ENCODE data around the gene CREG1. TPM values are rescaled to one million over a fixed set of nuclear protein-coding genes. Genes with fewer than 3 reads are reported as not detected.

CREG1 gene
- polyA plus RNA-seq, 1 donor from 2014 or later, result 62.9 TPM

GRCh38 chr1:167582064-167582463 is 28.5 kb upstream of the CREG1 start:
- Histone ChIP-seq H3K9ac (ENCODE audit: low read length) (no peak overlapping the region), H3K27me3 (ENCODE audit: insufficient read depth, low read depth, low read length) (no peaks in the 10 kb centered on the region), H3K4me2 (ENCODE audit: low read length) (no peak overlapping the region), H2AFZ (ENCODE audit: low read depth, low read length) (no peak overlapping the region), H3K36me3 (ENCODE audit: insufficient read depth, low read length) (no peaks in the 10 kb centered on the region), H3K9me3 (ENCODE audit: low read length) (no peaks in the 10 kb centered on the region), H3K79me2 (replicated peaks; ENCODE audit: insufficient read depth, low read length) (no peaks in the 10 kb centered on the region), H3F3A (ENCODE audit: insufficient read depth, low read length, poor library complexity, severe bottlenecking) (no peaks in the 10 kb centered on the region), H4K20me1 (ENCODE audit: insufficient read depth) (no peaks in the 10 kb centered on the region), H3K27ac (ENCODE audit: low read length) (no peak overlapping the region), H3K9me2 (ENCODE audit: insufficient read depth, low read length) (no peaks in the 10 kb centered on the region), H3K4me3 (ENCODE audit: low read length) (no peak overlapping the region)
- TF ChIP-seq POLR2AphosphoS5 (IDR thresholded peaks at IDR 0.05), result no peak

GRCh38 chr1:167579986-167580385 is 26.4 kb upstream of the CREG1 start:
- H3K79me2 ChIP-seq (replicated peaks; ENCODE audit: insufficient read depth, low read length), result no peaks in the 10 kb centered on the region
- TF ChIP-seq SMC3 (conservative IDR thresholded peaks at IDR 0.05; ENCODE audit: poor library complexity) (no peak), EZH2 (IDR thresholded peaks at IDR 0.05; ENCODE audit: borderline replicate concordance, insufficient read depth, low read length, poor library complexity, severe bottlenecking) (no peak), MXI1 (conservative IDR thresholded peaks at IDR 0.05; ENCODE audit: poor library complexity, severe bottlenecking) (no peak), RAD21 (conservative IDR thresholded peaks at IDR 0.05) (no peak), REST (IDR thresholded peaks at IDR 0.05; ENCODE audit: borderline replicate concordance) (no peak)
- no peak overlapping the region for H3K9ac ChIP-seq (ENCODE audit: low read length)
- H3K9me3 ChIP-seq (ENCODE audit: low read length), result no peaks in the 10 kb centered on the region
- H3K4me2 ChIP-seq (ENCODE audit: low read length), result no peak overlapping the region
- no peaks in the 10 kb centered on the region for H3K9me2 ChIP-seq (ENCODE audit: insufficient read depth, low read length)
- H3K27me3 ChIP-seq (ENCODE audit: insufficient read depth, low read depth, low read length), result no peaks in the 10 kb centered on the region
- H3K4me3 ChIP-seq (ENCODE audit: low read length), result no peak overlapping the region
- H3F3A ChIP-seq (ENCODE audit: insufficient read depth, low read length, poor library complexity, severe bottlenecking), result no peaks in the 10 kb centered on the region
- H3K36me3 ChIP-seq (ENCODE audit: insufficient read depth, low read length), result no peaks in the 10 kb centered on the region
- no peak overlapping the region for H2AFZ ChIP-seq (ENCODE audit: low read depth, low read length)
- H4K20me1 ChIP-seq (ENCODE audit: insufficient read depth), result no peaks in the 10 kb centered on the region
- H3K27ac ChIP-seq (ENCODE audit: low read length), result no peak overlapping the region

GRCh38 chr1:167578939-167579521 is 25.5 kb upstream of the CREG1 start:
- Histone ChIP-seq H3K36me3 (ENCODE audit: insufficient read depth, low read length) (no peaks in the 10 kb centered on the region), H3K9me3 (ENCODE audit: low read length) (no peaks in the 10 kb centered on the region), H3F3A (ENCODE audit: insufficient read depth, low read length, poor library complexity, severe bottlenecking) (no peaks in the 10 kb centered on the region), H4K20me1 (ENCODE audit: insufficient read depth) (no peaks in the 10 kb centered on the region), H3K9me2 (ENCODE audit: insufficient read depth, low read length) (no peaks in the 10 kb centered on the region), H3K27me3 (ENCODE audit: insufficient read depth, low read depth, low read length) (no peaks in the 10 kb centered on the region), H3K4me3 (ENCODE audit: low read length) (no peak overlapping the region), H3K4me2 (ENCODE audit: low read length) (no peak overlapping the region), H3K79me2 (replicated peaks; ENCODE audit: insufficient read depth, low read length) (no peaks in the 10 kb centered on the region), H3K9ac (ENCODE audit: low read length) (no peak overlapping the region), H3K27ac (ENCODE audit: low read length) (no peak overlapping the region), H2AFZ (ENCODE audit: low read depth, low read length) (no peak overlapping the region)
- TF ChIP-seq REST (IDR thresholded peaks at IDR 0.05; ENCODE audit: borderline replicate concordance), result no peak
- no peak for TF ChIP-seq EZH2 (IDR thresholded peaks at IDR 0.05; ENCODE audit: borderline replicate concordance, insufficient read depth, low read length, poor library complexity, severe bottlenecking)
- no peak for TF ChIP-seq RAD21 (conservative IDR thresholded peaks at IDR 0.05)
- TF ChIP-seq, protein P1, sequence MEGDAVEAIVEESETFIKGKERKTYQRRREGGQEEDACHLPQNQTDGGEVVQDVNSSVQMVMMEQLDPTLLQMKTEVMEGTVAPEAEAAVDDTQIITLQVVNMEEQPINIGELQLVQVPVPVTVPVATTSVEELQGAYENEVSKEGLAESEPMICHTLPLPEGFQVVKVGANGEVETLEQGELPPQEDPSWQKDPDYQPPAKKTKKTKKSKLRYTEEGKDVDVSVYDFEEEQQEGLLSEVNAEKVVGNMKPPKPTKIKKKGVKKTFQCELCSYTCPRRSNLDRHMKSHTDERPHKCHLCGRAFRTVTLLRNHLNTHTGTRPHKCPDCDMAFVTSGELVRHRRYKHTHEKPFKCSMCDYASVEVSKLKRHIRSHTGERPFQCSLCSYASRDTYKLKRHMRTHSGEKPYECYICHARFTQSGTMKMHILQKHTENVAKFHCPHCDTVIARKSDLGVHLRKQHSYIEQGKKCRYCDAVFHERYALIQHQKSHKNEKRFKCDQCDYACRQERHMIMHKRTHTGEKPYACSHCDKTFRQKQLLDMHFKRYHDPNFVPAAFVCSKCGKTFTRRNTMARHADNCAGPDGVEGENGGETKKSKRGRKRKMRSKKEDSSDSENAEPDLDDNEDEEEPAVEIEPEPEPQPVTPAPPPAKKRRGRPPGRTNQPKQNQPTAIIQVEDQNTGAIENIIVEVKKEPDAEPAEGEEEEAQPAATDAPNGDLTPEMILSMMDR (IDR thresholded peaks at IDR 0.05; ENCODE audit: poor library complexity, severe bottlenecking), result no peak
- TF ChIP-seq SMC3 (conservative IDR thresholded peaks at IDR 0.05; ENCODE audit: poor library complexity), result no peak
- TF ChIP-seq TAF1 (IDR thresholded peaks at IDR 0.05; ENCODE audit: low read depth), result no peak
- no peak for TF ChIP-seq MXI1 (conservative IDR thresholded peaks at IDR 0.05; ENCODE audit: poor library complexity, severe bottlenecking)
- no peak for TF ChIP-seq EP300 (conservative IDR thresholded peaks at IDR 0.05; ENCODE audit: poor library complexity, severe bottlenecking)
- TF ChIP-seq POLR2AphosphoS5 (IDR thresholded peaks at IDR 0.05), result no peak
